ENCODE data around the gene DPYSL5.

Gene DPYSL5

GRCh38 chr2:26971911-26972786 lies 124.2 kb downstream of the DPYSL5 start:
- no peak for DNase-seq (ENCODE audit: low read depth)
- no peak overlapping the region for H3K4me3 ChIP-seq (ENCODE audit: low read length)
- no peak for TF ChIP-seq CTCF (conservative IDR thresholded peaks at IDR 0.05; ENCODE audit: low read depth, low read length)

- no peak for TF ChIP-seq CTCF (conservative IDR thresholded peaks at IDR 0.05; ENCODE audit: low read depth, low read length)
- DNase-seq (ENCODE audit: low read depth) = no peak
- H3K4me3 ChIP-seq (ENCODE audit: low read length) = no peak overlapping the region
Observed at GRCh38 chr2:26974352-26974751, 126.4 kb downstream of the DPYSL5 start.

GRCh38 chr2:26975102-26975501 lies 127.2 kb downstream of the DPYSL5 start:
- no peak for DNase-seq (ENCODE audit: low read depth)
- TF ChIP-seq CTCF (conservative IDR thresholded peaks at IDR 0.05; ENCODE audit: low read depth, low read length) = no peak
- no peak overlapping the region for H3K4me3 ChIP-seq (ENCODE audit: low read length)

DNA sequence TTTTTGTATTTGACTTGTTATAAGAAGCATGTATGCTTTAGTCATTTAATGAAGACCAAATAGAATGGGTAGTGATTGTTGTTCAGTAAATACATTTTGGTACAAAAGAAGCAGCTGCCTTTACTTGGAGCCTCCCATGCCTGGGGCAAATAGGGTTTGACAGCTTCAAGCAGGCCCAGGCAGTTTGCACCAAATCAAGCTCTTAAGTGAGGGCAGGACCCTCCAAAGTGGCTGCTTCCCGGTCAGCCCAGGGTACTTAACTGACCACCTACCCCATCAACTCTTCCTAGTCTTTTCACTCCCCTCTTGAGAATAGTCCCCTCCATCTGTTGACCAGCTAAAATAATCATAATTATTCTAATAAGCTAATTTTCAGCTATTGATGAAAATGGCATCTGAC lies 127.7 kb downstream of the DPYSL5 start:
- TF ChIP-seq CTCF (conservative IDR thresholded peaks at IDR 0.05; ENCODE audit: low read depth, low read length) = no peak
- no peak for DNase-seq (ENCODE audit: low read depth)
- H3K4me3 ChIP-seq (ENCODE audit: low read length) = no peak overlapping the region

- DNase-seq (ENCODE audit: low read depth) = no peak
- no peak overlapping the region for H3K4me3 ChIP-seq (ENCODE audit: low read length)
- no peak for TF ChIP-seq CTCF (conservative IDR thresholded peaks at IDR 0.05; ENCODE audit: low read depth, low read length)
Observed at GRCh38 chr2:26976237-26976636, 128.3 kb downstream of the DPYSL5 start.

- peak; percentile 45 for DNase-seq (ENCODE audit: low read depth)
- H3K4me3 ChIP-seq (ENCODE audit: low read length) = no peak overlapping the region
- no peak for TF ChIP-seq CTCF (conservative IDR thresholded peaks at IDR 0.05; ENCODE audit: low read depth, low read length)
Observed at GRCh38 chr2:26977012-26977411, 129.1 kb downstream of the DPYSL5 start.

DNA sequence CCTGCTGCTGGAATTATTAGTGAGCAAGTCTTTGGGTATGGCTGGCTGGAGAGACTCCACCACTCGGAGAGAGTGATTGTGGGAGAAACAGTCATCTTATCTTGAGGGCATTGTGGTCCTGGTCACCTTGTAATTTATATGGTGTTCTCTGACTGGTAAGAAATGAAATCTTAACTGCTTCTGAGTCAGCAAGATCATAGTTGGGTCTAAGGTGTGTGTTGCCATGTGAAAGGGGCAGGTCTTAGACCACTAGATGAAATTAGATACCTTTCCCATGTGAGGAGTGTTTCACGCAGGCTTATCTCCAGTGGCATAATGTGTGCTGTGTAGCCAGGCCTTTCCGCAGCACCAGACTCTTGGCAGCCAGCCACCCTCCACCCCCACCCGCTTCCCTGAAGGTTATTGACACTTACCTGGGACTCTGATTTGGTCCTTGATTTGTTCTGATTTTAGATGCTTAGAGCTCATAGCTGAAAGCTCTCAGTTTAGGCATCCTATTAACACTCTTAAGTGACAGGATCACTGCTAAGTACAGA lies 130.2 kb downstream of the DPYSL5 start:
- no peak for TF ChIP-seq CTCF (conservative IDR thresholded peaks at IDR 0.05; ENCODE audit: low read depth, low read length)
- peak; percentile 55 for DNase-seq (ENCODE audit: low read depth)

More for the DNA sequence above, 130.2 kb downstream of the DPYSL5 start:
- no peak overlapping the region for H3K4me3 ChIP-seq (ENCODE audit: low read length)

Data from retinal pigment epithelial cell (primary cell).